Measurements from ENCODE around the gene TBX15. TPM values are rescaled to one million over a fixed set of nuclear protein-coding genes. Genes with fewer than 3 reads are reported as not detected.

TBX15 gene
- total RNA-seq, 3 donors from 2014 or later = not detected

DNA sequence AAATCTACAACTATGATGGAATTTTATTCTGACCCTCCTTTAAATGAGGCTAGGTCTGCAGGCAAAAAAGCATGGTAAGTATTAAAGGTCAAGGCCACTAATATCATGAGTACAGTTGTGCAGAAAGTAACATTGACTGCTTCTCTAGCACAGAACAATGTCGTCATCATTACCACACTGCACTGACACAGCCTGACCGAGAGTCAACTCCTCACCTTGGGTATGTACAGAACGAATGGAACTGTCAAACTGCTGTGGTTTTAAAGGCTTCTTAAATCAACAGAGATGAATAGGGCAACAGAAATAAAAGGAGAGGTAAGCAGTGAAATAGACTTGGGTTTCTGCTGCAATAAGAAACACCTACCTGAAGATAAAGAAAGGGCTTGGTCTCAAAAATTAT lies 88.8 kb downstream of the TBX15 start:
- H3K9me3 Mint-ChIP-seq = peaks cover 5% of the 10 kb centered on the region
- H3K27me3 Mint-ChIP-seq (ENCODE audit: low read depth) = no peaks in the 10 kb centered on the region
- DNase-seq = no peak
- no peak for ATAC-seq
- no peak overlapping the region for H3K4me3 Mint-ChIP-seq
- no peaks in the 10 kb centered on the region for H3K36me3 Mint-ChIP-seq (ENCODE audit: insufficient read depth)
- no peaks in the 10 kb centered on the region for H3K4me1 Mint-ChIP-seq (ENCODE audit: low read depth)

DNA sequence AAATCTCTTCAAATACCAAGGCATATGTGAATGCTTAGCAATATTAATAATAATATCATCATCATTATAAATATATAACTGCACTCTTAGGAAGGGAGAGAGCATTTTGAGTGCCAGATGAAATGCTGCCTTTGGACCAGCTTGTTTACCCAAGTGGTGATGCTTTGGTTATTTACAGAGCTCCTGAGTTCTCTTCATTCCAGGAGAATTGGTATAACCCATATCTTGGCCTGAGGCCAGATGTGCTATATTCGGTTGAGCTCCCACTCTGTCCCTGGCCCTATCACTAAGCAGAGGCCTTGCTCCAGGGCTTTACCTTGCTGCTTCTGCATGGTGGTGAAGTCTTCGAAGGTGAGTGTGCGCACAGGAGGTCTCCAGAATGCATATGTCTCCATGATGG lies 89.4 kb downstream of the TBX15 start:
- no peak for DNase-seq
- Mint-ChIP-seq H3K27me3 (ENCODE audit: low read depth) (no peaks in the 10 kb centered on the region), H3K4me3 (no peak overlapping the region), H3K9me3 (peaks cover 8% of the 10 kb centered on the region), H3K36me3 (ENCODE audit: insufficient read depth) (no peaks in the 10 kb centered on the region), H3K4me1 (ENCODE audit: low read depth) (no peaks in the 10 kb centered on the region)
- no peak for ATAC-seq

DNA sequence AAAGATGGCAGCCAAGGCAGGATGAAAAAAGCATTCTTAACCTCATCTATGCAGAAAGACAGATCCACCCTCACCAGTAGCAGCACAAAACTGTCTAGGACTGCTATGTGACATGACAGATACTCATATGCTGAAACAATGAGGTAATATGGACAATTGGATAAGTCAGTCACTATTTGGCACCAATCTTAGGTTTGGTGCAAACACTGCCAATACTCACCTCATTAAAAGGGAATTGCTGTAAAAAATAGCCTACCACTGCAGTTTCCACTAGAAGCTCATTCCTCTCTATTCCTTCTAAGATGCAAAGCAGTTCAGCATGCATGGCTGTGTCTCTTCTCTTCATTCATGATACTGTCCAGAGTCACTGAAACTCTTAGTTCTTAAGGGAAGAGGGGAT lies 91.7 kb downstream of the TBX15 start:
- ATAC-seq = no peak
- Mint-ChIP-seq H3K4me3 (no peak overlapping the region), H3K27me3 (ENCODE audit: low read depth) (no peaks in the 10 kb centered on the region), H3K36me3 (ENCODE audit: insufficient read depth) (no peaks in the 10 kb centered on the region), H3K4me1 (ENCODE audit: low read depth) (no peaks in the 10 kb centered on the region), H3K9me3 (peaks cover 8% of the 10 kb centered on the region)
- DNase-seq = no peak

GRCh38 chr1:118894836-118895235 lies 93.3 kb downstream of the TBX15 start:
- H3K4me3 Mint-ChIP-seq = no peak overlapping the region
- DNase-seq = no peak
- H3K4me1 Mint-ChIP-seq (ENCODE audit: low read depth) = no peaks in the 10 kb centered on the region
- H3K9me3 Mint-ChIP-seq = peaks cover 10% of the 10 kb centered on the region
- no peaks in the 10 kb centered on the region for H3K27me3 Mint-ChIP-seq (ENCODE audit: low read depth)
- H3K36me3 Mint-ChIP-seq (ENCODE audit: insufficient read depth) = no peaks in the 10 kb centered on the region
- no peak for ATAC-seq

- no peaks in the 10 kb centered on the region for H3K36me3 Mint-ChIP-seq (ENCODE audit: insufficient read depth)
- H3K9me3 Mint-ChIP-seq = peaks cover 10% of the 10 kb centered on the region
- H3K4me1 Mint-ChIP-seq (ENCODE audit: low read depth) = no peaks in the 10 kb centered on the region
- no peak overlapping the region for H3K4me3 Mint-ChIP-seq
- ATAC-seq (no peak), DNase-seq (no peak)
- no peaks in the 10 kb centered on the region for H3K27me3 Mint-ChIP-seq (ENCODE audit: low read depth)
Measured at GRCh38 chr1:118890851-118891384, 97.2 kb downstream of the TBX15 start.

- ATAC-seq = no peak
- Mint-ChIP-seq H3K4me3 (no peak overlapping the region), H3K27me3 (ENCODE audit: low read depth) (peaks cover 2% of the 10 kb centered on the region), H3K36me3 (ENCODE audit: insufficient read depth) (no peaks in the 10 kb centered on the region), H3K4me1 (ENCODE audit: low read depth) (no peaks in the 10 kb centered on the region), H3K9me3 (no peaks in the 10 kb centered on the region)
- DNase-seq = no peak
Measured at GRCh38 chr1:118884946-118885345, 103.2 kb downstream of the TBX15 start.

DNA sequence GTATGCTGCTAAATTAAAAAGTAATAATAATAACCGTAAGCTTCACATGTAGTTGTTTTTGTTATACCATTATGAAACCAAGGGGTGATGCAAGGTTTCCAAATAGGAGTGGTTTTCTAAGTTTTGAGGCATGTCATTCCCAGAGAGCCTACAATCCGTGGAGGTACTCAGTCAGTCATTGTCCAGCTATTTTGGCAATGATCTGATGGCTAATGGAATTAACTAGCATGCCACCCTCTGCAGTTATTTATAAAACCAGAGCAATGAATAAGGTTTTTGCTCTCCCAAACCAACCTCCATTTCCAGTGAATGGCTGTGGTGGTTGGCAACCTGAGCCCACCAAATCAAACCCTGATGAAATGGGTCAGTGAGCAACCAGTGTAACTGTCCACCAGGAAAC lies 106.4 kb downstream of the TBX15 start:
- ATAC-seq = no peak
- H3K4me1 Mint-ChIP-seq (ENCODE audit: low read depth) = no peaks in the 10 kb centered on the region
- no peak overlapping the region for H3K4me3 Mint-ChIP-seq
- DNase-seq = no peak
- peaks cover 2% of the 10 kb centered on the region for H3K27me3 Mint-ChIP-seq (ENCODE audit: low read depth)
- H3K36me3 Mint-ChIP-seq (ENCODE audit: insufficient read depth) = no peaks in the 10 kb centered on the region
- no peaks in the 10 kb centered on the region for H3K9me3 Mint-ChIP-seq

- Mint-ChIP-seq H3K4me3 (no peak overlapping the region), H3K36me3 (ENCODE audit: insufficient read depth) (no peaks in the 10 kb centered on the region), H3K9me3 (peaks cover 4% of the 10 kb centered on the region), H3K4me1 (ENCODE audit: low read depth) (no peaks in the 10 kb centered on the region), H3K27me3 (ENCODE audit: low read depth) (peaks cover 2% of the 10 kb centered on the region)
- ATAC-seq (no peak), DNase-seq (no peak)
Measured at GRCh38 chr1:118878661-118879060, 109.5 kb downstream of the TBX15 start.

- Mint-ChIP-seq H3K9me3 (peaks cover 4% of the 10 kb centered on the region), H3K27me3 (ENCODE audit: low read depth) (peaks cover 2% of the 10 kb centered on the region), H3K4me1 (ENCODE audit: low read depth) (no peaks in the 10 kb centered on the region), H3K4me3 (no peak overlapping the region), H3K36me3 (ENCODE audit: insufficient read depth) (no peaks in the 10 kb centered on the region)
- DNase-seq = no peak
- no peak for ATAC-seq
Measured at GRCh38 chr1:118877668-118878396, 110.3 kb downstream of the TBX15 start.

DNA sequence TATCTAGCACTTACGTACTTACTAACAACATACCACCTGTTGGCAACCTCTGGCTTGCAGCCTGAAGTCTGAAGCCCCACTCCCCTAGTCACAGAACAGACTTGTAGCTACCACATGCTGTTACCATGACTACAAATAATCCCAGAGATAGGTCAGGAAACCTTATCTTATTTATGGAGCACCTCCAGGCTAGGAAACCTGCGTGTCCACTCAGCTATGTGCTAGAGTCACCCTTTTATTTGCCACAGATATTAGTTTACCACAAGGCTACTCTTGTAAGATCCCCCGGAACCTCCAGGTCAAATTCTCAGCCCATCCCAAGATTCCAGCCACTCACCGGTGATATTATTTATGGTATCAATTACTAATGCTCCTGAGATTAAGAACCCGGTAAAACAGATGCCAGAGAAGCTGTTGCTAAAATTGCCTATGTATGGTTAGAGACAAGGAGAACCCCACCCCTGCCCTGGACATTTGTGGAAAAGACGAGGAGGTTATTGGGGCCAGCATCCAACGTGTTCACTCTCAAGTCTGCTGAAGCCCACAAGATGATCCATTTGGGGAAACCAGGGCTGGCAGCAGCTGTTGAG lies 116.5 kb downstream of the TBX15 start:
- ATAC-seq (no peak), DNase-seq (no peak)
- Mint-ChIP-seq H3K4me1 (ENCODE audit: low read depth) (no peaks in the 10 kb centered on the region), H3K36me3 (ENCODE audit: insufficient read depth) (no peaks in the 10 kb centered on the region), H3K27me3 (ENCODE audit: low read depth) (peaks cover 2% of the 10 kb centered on the region), H3K4me3 (no peak overlapping the region), H3K9me3 (peaks cover 4% of the 10 kb centered on the region)

DNA sequence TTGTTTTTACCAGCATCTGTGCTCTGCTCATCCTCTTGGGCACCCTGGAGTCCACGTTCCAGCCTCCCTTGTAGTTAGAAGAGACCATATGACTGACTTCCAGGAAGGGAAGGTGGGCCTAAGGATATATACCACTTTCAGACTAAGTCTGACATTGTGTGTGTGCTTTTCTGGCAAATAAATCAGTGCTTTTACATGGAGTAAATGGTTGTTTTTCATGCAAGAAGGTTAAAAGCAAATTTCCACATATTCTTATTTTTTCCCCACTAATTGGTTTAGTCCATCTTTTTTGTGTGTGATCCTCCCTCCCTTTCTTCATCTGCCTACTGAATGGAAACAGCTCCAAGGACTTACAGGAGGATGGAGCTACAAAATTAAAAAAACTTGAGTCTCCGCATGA lies 119.8 kb downstream of the TBX15 start:
- Mint-ChIP-seq H3K4me3 (no peak overlapping the region), H3K36me3 (ENCODE audit: insufficient read depth) (no peaks in the 10 kb centered on the region), H3K4me1 (ENCODE audit: low read depth) (no peaks in the 10 kb centered on the region), H3K9me3 (peaks cover 3% of the 10 kb centered on the region), H3K27me3 (ENCODE audit: low read depth) (no peaks in the 10 kb centered on the region)
- no peak for DNase-seq
- ATAC-seq = no peak

- no peaks in the 10 kb centered on the region for H3K27me3 Mint-ChIP-seq (ENCODE audit: low read depth)
- ATAC-seq (no peak), DNase-seq (no peak)
- H3K9me3 Mint-ChIP-seq = peaks cover 3% of the 10 kb centered on the region
- no peaks in the 10 kb centered on the region for H3K36me3 Mint-ChIP-seq (ENCODE audit: insufficient read depth)
- no peaks in the 10 kb centered on the region for H3K4me1 Mint-ChIP-seq (ENCODE audit: low read depth)
- H3K4me3 Mint-ChIP-seq = no peak overlapping the region
Measured at GRCh38 chr1:118866330-118866729, 121.8 kb downstream of the TBX15 start.

GRCh38 chr1:118863688-118864087 lies 124.5 kb downstream of the TBX15 start:
- no peak for DNase-seq

GRCh38 chr1:118862755-118863154 lies 125.4 kb downstream of the TBX15 start:
- H3K36me3 Mint-ChIP-seq (ENCODE audit: insufficient read depth) = no peaks in the 10 kb centered on the region
- H3K27me3 Mint-ChIP-seq (ENCODE audit: low read depth) = no peaks in the 10 kb centered on the region
- peaks cover 3% of the 10 kb centered on the region for H3K9me3 Mint-ChIP-seq
- DNase-seq (no peak), ATAC-seq (no peak)
- H3K4me1 Mint-ChIP-seq (ENCODE audit: low read depth) = no peaks in the 10 kb centered on the region
- H3K4me3 Mint-ChIP-seq = no peak overlapping the region

More at GRCh38 chr1:118863688-118864087, 124.5 kb downstream of the TBX15 start:
- Mint-ChIP-seq H3K4me1 (ENCODE audit: low read depth) (no peaks in the 10 kb centered on the region), H3K36me3 (ENCODE audit: insufficient read depth) (no peaks in the 10 kb centered on the region), H3K27me3 (ENCODE audit: low read depth) (no peaks in the 10 kb centered on the region), H3K4me3 (no peak overlapping the region), H3K9me3 (peaks cover 3% of the 10 kb centered on the region)
- ATAC-seq = no peak

GRCh38 chr1:118861216-118861615 lies 126.9 kb downstream of the TBX15 start:
- ATAC-seq = no peak
- no peak for DNase-seq

More at GRCh38 chr1:118861216-118861615, 126.9 kb downstream of the TBX15 start:
- no peaks in the 10 kb centered on the region for H3K4me1 Mint-ChIP-seq (ENCODE audit: low read depth)
- no peaks in the 10 kb centered on the region for H3K27me3 Mint-ChIP-seq (ENCODE audit: low read depth)
- no peak overlapping the region for H3K4me3 Mint-ChIP-seq
- no peaks in the 10 kb centered on the region for H3K9me3 Mint-ChIP-seq
- H3K36me3 Mint-ChIP-seq (ENCODE audit: insufficient read depth) = no peaks in the 10 kb centered on the region

Measured in activated T-cell treated with anti-CD3 and anti-CD28 coated beads, Interleukin-2, amount 50 U/mL, for 4 hours (primary cell).